T1000 (cell line): Measurements from ENCODE around the gene AKR1C4.
"Not testable (repeated sequence)": the region's sequence is repeated elsewhere in the genome, so short reads cannot be mapped to it uniquely, and the experiment has no call there.

Experiments
- DNase-seq: peaks from one replicate; lab custom pipeline; 2025; ENCODE audit warnings: mixed read lengths; lab: John Stamatoyannopoulos, UW

The AKR1C4 gene

GRCh38 chr10:5196702-5197113 lies at the start of gene AKR1C4:
Gene AKR1C4 (plus strand): TSS chr10:5196837. CDS start chr10:5196868, 31 bp downstream.
- no peak for DNase-seq

- no peak for DNase-seq
These were observed 49.8 kb upstream of the AKR1C4 start for GRCh38 chr10:5146920-5147254.

GRCh38 chr10:5147255-5147980 lies 49.2 kb upstream of the AKR1C4 start:
- DNase-seq, result no peak

GRCh38 chr10:5147981-5148677 lies 48.5 kb upstream of the AKR1C4 start:
- DNase-seq, result no peak

GRCh38 chr10:5148678-5149032 lies 48.0 kb upstream of the AKR1C4 start:
- no peak for DNase-seq

- DNase-seq, result peak; percentile 3
These were observed 45.6 kb upstream of the AKR1C4 start for GRCh38 chr10:5151076-5151475.

- no peak for DNase-seq
These were observed 40.7 kb upstream of the AKR1C4 start for GRCh38 chr10:5155951-5156350.

- no peak for DNase-seq
These were observed 39.1 kb upstream of the AKR1C4 start for GRCh38 chr10:5157501-5157900.

GRCh38 chr10:5159126-5159525 lies 37.5 kb upstream of the AKR1C4 start:
- DNase-seq, result no peak

GRCh38 chr10:5163487-5163886 lies 33.1 kb upstream of the AKR1C4 start:
- DNase-seq, result no peak

GRCh38 chr10:5165738-5166137 lies 30.9 kb upstream of the AKR1C4 start:
- DNase-seq, result no peak

- DNase-seq, result no peak
These were observed 27.7 kb upstream of the AKR1C4 start for GRCh38 chr10:5168897-5169420.

GRCh38 chr10:5175581-5175980 lies 21.1 kb upstream of the AKR1C4 start:
- not testable (repeated sequence) for DNase-seq

- DNase-seq, result not testable (repeated sequence)
These were observed 16.1 kb upstream of the AKR1C4 start for GRCh38 chr10:5180503-5180902.

- DNase-seq, result no peak
These were observed 12.7 kb upstream of the AKR1C4 start for GRCh38 chr10:5183923-5184322.

- DNase-seq, result no peak
These were observed 11.5 kb upstream of the AKR1C4 start, which contains the start of gene AKR1C8 for GRCh38 chr10:5184987-5185775. Gene AKR1C8 (minus strand): TSS chr10:5185150. CDS start chr10:5185104, 46 bp downstream.

GRCh38 chr10:5187867-5188266 lies 8.8 kb upstream of the AKR1C4 start:
- no peak for DNase-seq

- DNase-seq, result no peak
These were observed 8.3 kb upstream of the AKR1C4 start for GRCh38 chr10:5188358-5188757.

GRCh38 chr10:5194431-5194830 lies 2.2 kb upstream of the AKR1C4 start:
- no peak for DNase-seq

GRCh38 chr10:5195727-5196374 lies 786 bp upstream of the AKR1C4 start:
- no peak for DNase-seq

- no peak for DNase-seq
These were observed 1.7 kb downstream of the AKR1C4 start for GRCh38 chr10:5198386-5198785.

- DNase-seq, result no peak
These were observed 2.8 kb downstream of the AKR1C4 start for GRCh38 chr10:5199398-5199797.
